Mucosa of descending colon (tissue), 3 donors: ENCODE results near the gene EVA1A. TPM values are rescaled to one million over a fixed set of nuclear protein-coding genes. Genes with fewer than 3 reads are reported as not detected.

Experiments
- ATAC-seq: fragments of 200-7000 bp; cut with Tn5 transposase; one replicate; pipeline ENCODE4 v1.9.1; 2020; ENCODE audit warnings: mild to moderate bottlenecking, moderate library complexity
- DNase-seq, 3 donors: peaks; one replicate each; pipeline ENCODE4 v3.0.0-alpha.2; 2020
- H3K36me3 ChIP-seq: fragments of 200-600 bp; one replicate; pipeline ENCODE4 v1.8.0; 2021; ENCODE audit warnings: low read depth, mild to moderate bottlenecking
- H3K4me1 ChIP-seq: fragments of 200-600 bp; one replicate; pipeline ENCODE4 v1.8.0; 2021; ENCODE audit warnings: low read depth, mild to moderate bottlenecking
- H3K4me3 ChIP-seq: fragments of 200-600 bp; one replicate; pipeline ENCODE4 v1.8.0; 2021; ENCODE audit warnings: mild to moderate bottlenecking
- H3K9me3 ChIP-seq: fragments of 200-600 bp; one replicate; pipeline ENCODE4 v1.8.0; 2021; ENCODE audit warnings: mild to moderate bottlenecking
- CTCF ChIP-seq: fragments of 200-600 bp; IDR thresholded peaks from one replicate; pipeline ENCODE4 v1.8.0; 2022; ENCODE audit warnings: antibody characterized with exemption, mild to moderate bottlenecking
- intact Hi-C, 2 donors: fragments of 100-400 bp; cut with DNase I in 1 of 2; cut with micrococcal nuclease in 1 of 2; formaldehyde crosslinking; loops; one replicate each; pipeline versions ENCODE4 v1.11.0 to v1.11.1; 2022; cut with DNase I, micrococcal nuclease
- total RNA-seq, 3 donors: library from RNA; stranded (reverse); fragmentation: NEBNext Ultra II Directional in 2 of 3; extraction: Animal tissue kit (Norgen Biotek cat#: 25700) in 2 of 3; gene quantifications; one replicate each; pipeline versions ENCODE4 v1.2.1 to v1.2.4, GENCODE V29; 2021 to 2023
- donor health status: DM: no; HTN: no; CAD: no; lungs with moderate emphysema.
- donor health status: DM: no; HTN: no; CAD: no.
- donor health status: DM: no; HTN: yes; CAD: no.

The EVA1A gene
- total RNA-seq, 3 donors from 2014 or later: 0.72 to 1.3 TPM; not detected in 1

GRCh38 chr2:75564026-75564688 is 3.4 kb upstream of the EVA1A start:
- Histone ChIP-seq H3K36me3 (no peaks in the 10 kb centered on the region), H3K9me3 (no peaks in the 10 kb centered on the region), H3K4me3 (no peak overlapping the region), H3K4me1 (no peaks in the 10 kb centered on the region)
- ATAC-seq (no peak), DNase-seq (no peak)
- TF ChIP-seq CTCF: no peak
- intact Hi-C loops: no loop called here

GRCh38 chr2:75563591-75563990 is 2.9 kb upstream of the EVA1A start:
- ATAC-seq: no peak
- H3K36me3 ChIP-seq: no peaks in the 10 kb centered on the region
- no peak overlapping the region for H3K4me3 ChIP-seq
- H3K9me3 ChIP-seq: no peaks in the 10 kb centered on the region
- intact Hi-C loops: no loop called here
- no peak for TF ChIP-seq CTCF
- no peak for DNase-seq
- no peaks in the 10 kb centered on the region for H3K4me1 ChIP-seq

GRCh38 chr2:75562513-75562864 is 1.8 kb upstream of the EVA1A start:
- Histone ChIP-seq H3K9me3 (no peaks in the 10 kb centered on the region), H3K4me3 (no peak overlapping the region), H3K4me1 (no peaks in the 10 kb centered on the region), H3K36me3 (no peaks in the 10 kb centered on the region)
- TF ChIP-seq CTCF: no peak
- intact Hi-C loops: no loop called here
- ATAC-seq (no peak), DNase-seq (no peak)

GRCh38 chr2:75561566-75562512 is 1.1 kb upstream of the EVA1A start:
- TF ChIP-seq CTCF: no peak
- DNase-seq: no peak
- no peak overlapping the region for H3K4me3 ChIP-seq
- H3K36me3 ChIP-seq: no peaks in the 10 kb centered on the region
- H3K9me3 ChIP-seq: no peaks in the 10 kb centered on the region
- ATAC-seq: no peak
- intact Hi-C loops: no loop called here
- H3K4me1 ChIP-seq: no peaks in the 10 kb centered on the region

GRCh38 chr2:75560022-75560767 is 544 bp downstream of the EVA1A start:
- no peaks in the 10 kb centered on the region for H3K4me1 ChIP-seq
- ATAC-seq (peak; percentile 29), DNase-seq (no peak)
- no peaks in the 10 kb centered on the region for H3K36me3 ChIP-seq
- H3K9me3 ChIP-seq: no peaks in the 10 kb centered on the region
- no peak for TF ChIP-seq CTCF
- intact Hi-C loops: no loop called here
- H3K4me3 ChIP-seq: no peak overlapping the region
